Measurements from ENCODE around the gene WDR89.
"Not testable (repeated sequence)": the region's sequence is repeated elsewhere in the genome, so short reads cannot be mapped to it uniquely, and the experiment has no call there.

The WDR89 gene

GRCh38 chr14:63583046-63583445 lies 58.6 kb downstream of the WDR89 start:
- not testable (repeated sequence) for DNase-seq

GRCh38 chr14:63581491-63581890 lies 60.2 kb downstream of the WDR89 start:
- no peak for DNase-seq

GRCh38 chr14:63578300-63578699 lies 63.4 kb downstream of the WDR89 start:
- no peak for DNase-seq

GRCh38 chr14:63573581-63573980 lies 68.1 kb downstream of the WDR89 start:
- no peak for DNase-seq

GRCh38 chr14:63565448-63565847 lies 76.2 kb downstream of the WDR89 start:
- DNase-seq: no peak

GRCh38 chr14:63564318-63564717 lies 77.4 kb downstream of the WDR89 start:
- DNase-seq: no peak

GRCh38 chr14:63563370-63564026 lies 78.2 kb downstream of the WDR89 start:
- DNase-seq: no peak

- DNase-seq: no peak
These were observed 79.3 kb downstream of the WDR89 start for GRCh38 chr14:63562405-63562804.

GRCh38 chr14:63555572-63555971 lies 86.1 kb downstream of the WDR89 start:
- no peak for DNase-seq

- DNase-seq: no peak
These were observed 90.3 kb downstream of the WDR89 start for GRCh38 chr14:63551332-63551731.

GRCh38 chr14:63547798-63548335 lies 93.8 kb downstream of the WDR89 start:
- DNase-seq: no peak

Data from GF-D8 (cell line).